IMR-90 (cell line): ENCODE results near the gene THRB. TPM values are rescaled to one million over a fixed set of nuclear protein-coding genes. Genes with fewer than 3 reads are reported as not detected.

Source experiments
- ATAC-seq: fragments of 200-7000 bp; cut with Tn5 transposase; 2 replicates; pipeline ENCODE4 v1.9.1; 2020; ENCODE audit warnings: low read depth, mild to moderate bottlenecking, moderate library complexity
- BruUV-seq: library from RNA; stranded (reverse); fragments of 400-500 nt; replicated peaks from 2 replicates; lab custom pipeline; 2021; lab: Mats Ljungman, UMichigan
- CTCF ChIA-PET: fragments of 300-600 bp; formaldehyde crosslinking; extraction: SDS; loops from one replicate; lab custom pipeline; 2021; ENCODE audit warnings: antibody characterized with exemption; lab: Yijun Ruan, JAX
- POLR2A ChIA-PET: fragments of 300-600 bp; sonication (Branson Sonifier 250); formaldehyde crosslinking; loops from one replicate; lab custom pipeline; 2022; ENCODE audit warnings: antibody characterized with exemption; ENCODE audit not compliant: unreplicated experiment; lab: Charles Lee
- DNase-seq: peaks from one replicate; pipeline ENCODE4 v3.0.0; 2013
- H2AFZ ChIP-seq: replicated peaks from 2 replicates; pipeline ENCODE3; 2013; ENCODE audit warnings: low read length, mild to moderate bottlenecking; ENCODE audit not compliant: poor library complexity
- H2AK5ac ChIP-seq: 2 replicates; pipeline ENCODE4 v1.6.1; 2013; ENCODE audit warnings: low read depth, low read length, inconsistent platforms
- H2AK9ac ChIP-seq: replicated peaks from 2 replicates; pipeline ENCODE3; 2013; ENCODE audit warnings: mild to moderate bottlenecking, low read depth, low read length, moderate library complexity; ENCODE audit not compliant: poor library complexity
- H2BK120ac ChIP-seq: 2 replicates; pipeline ENCODE4 v1.6.1; 2013; ENCODE audit warnings: low read depth, low read length, inconsistent platforms
- H2BK15ac ChIP-seq: 3 replicates; pipeline ENCODE4 v1.6.1; 2013; ENCODE audit warnings: low read depth, low read length, inconsistent platforms
- H2BK20ac ChIP-seq: 2 replicates; pipeline ENCODE4 v1.6.1; 2013; ENCODE audit warnings: low read depth, mild to moderate bottlenecking, inconsistent platforms, low read length, moderate library complexity
- H2BK5ac ChIP-seq: 2 replicates; pipeline ENCODE4 v1.6.1; 2013; ENCODE audit warnings: mild to moderate bottlenecking, low read depth, low read length, inconsistent platforms; ENCODE audit not compliant: poor library complexity, severe bottlenecking
- H3K14ac ChIP-seq: replicated peaks from 2 replicates; pipeline ENCODE4 v1.6.1; 2013; ENCODE audit warnings: low read depth, low read length, inconsistent platforms
- H3K18ac ChIP-seq: 2 replicates; pipeline ENCODE4 v1.6.1; 2013; ENCODE audit warnings: low read depth, low read length, control low read depth
- H3K23ac ChIP-seq: 2 replicates; pipeline ENCODE4 v1.6.1; 2013; ENCODE audit warnings: low read depth, low read length, inconsistent platforms
- H3K27ac ChIP-seq: 2 replicates; pipeline ENCODE4 v1.5.1; 2013; ENCODE audit warnings: mild to moderate bottlenecking, control low read depth, low read length; ENCODE audit not compliant: insufficient read depth
- H3K27me3 ChIP-seq: 2 replicates; pipeline ENCODE4 v1.6.1; 2013; ENCODE audit warnings: low read length; ENCODE audit not compliant: control insufficient read depth, insufficient read depth
- H3K36me3 ChIP-seq: 2 replicates; pipeline ENCODE4 v1.6.1; 2013; ENCODE audit warnings: low read length, mixed read lengths; ENCODE audit not compliant: control insufficient read depth, insufficient read depth
- H3K4ac ChIP-seq: 2 replicates; pipeline ENCODE4 v1.6.1; 2013; ENCODE audit warnings: low read depth, low read length, inconsistent platforms
- H3K4me1 ChIP-seq: 2 replicates; pipeline ENCODE4 v1.6.1; 2013; ENCODE audit warnings: low read length, mixed read lengths; ENCODE audit not compliant: control insufficient read depth, insufficient read depth
- H3K4me2 ChIP-seq: 2 replicates; pipeline ENCODE4 v1.6.1; 2013; ENCODE audit warnings: low read depth, mild to moderate bottlenecking, control low read depth, low read length, moderate library complexity
- H3K4me3 ChIP-seq: 2 replicates; pipeline ENCODE4 v1.5.1; 2013; ENCODE audit warnings: low read depth, mild to moderate bottlenecking, control low read depth, low read length, moderate library complexity; ENCODE audit not compliant: insufficient read depth
- H3K56ac ChIP-seq: 2 replicates; pipeline ENCODE4 v1.6.1; 2013; ENCODE audit warnings: low read length, inconsistent platforms; ENCODE audit not compliant: insufficient read depth; ENCODE audit errors: extremely low read depth
- H3K79me1 ChIP-seq, 2 experiments: 2 replicates each; pipeline ENCODE4 v1.6.1; 2013; ENCODE audit warnings: low read length in 2 of 2, inconsistent platforms in 1 of 2, low read depth in 1 of 2
- H3K9ac ChIP-seq: 2 replicates; pipeline ENCODE4 v1.6.1; 2013; ENCODE audit warnings: low read depth, low read length, control low read depth
- H3K9me1 ChIP-seq: 2 replicates; pipeline ENCODE4 v1.6.1; 2013; ENCODE audit warnings: low read length, inconsistent platforms; ENCODE audit not compliant: insufficient read depth
- H3K9me3 ChIP-seq: 2 replicates; pipeline ENCODE4 v1.6.1; 2013; ENCODE audit warnings: low read length; ENCODE audit not compliant: control insufficient read depth, insufficient read depth
- H4K20me1 ChIP-seq: 2 replicates; pipeline ENCODE4 v1.6.1; 2013; ENCODE audit warnings: low read length, inconsistent platforms; ENCODE audit not compliant: insufficient read depth
- H4K5ac ChIP-seq: 2 replicates; pipeline ENCODE4 v1.6.1; 2013; ENCODE audit warnings: mild to moderate bottlenecking, low read depth, low read length, control low read depth
- H4K8ac ChIP-seq, 2 experiments: 2 replicates each; pipeline ENCODE4 v1.6.1; 2013; ENCODE audit warnings: low read depth in 2 of 2, low read length in 2 of 2, control low read depth in 1 of 2, inconsistent platforms in 1 of 2
- H4K91ac ChIP-seq: 2 replicates; pipeline ENCODE4 v1.6.1; 2013; ENCODE audit warnings: low read depth, low read length, inconsistent platforms; ENCODE audit not compliant: insufficient read depth
- BHLHE40 ChIP-seq: fragments of 150-350 bp; IDR thresholded peaks from 2 replicates; pipeline ENCODE4 v1.6.1; 2016; ENCODE audit warnings: mild to moderate bottlenecking, low read depth, low read length
- FOS ChIP-seq: fragments of 150-350 bp; IDR thresholded peaks from 2 replicates; pipeline ENCODE4 v1.6.1; 2016; ENCODE audit warnings: low read depth, low read length
- MAFK ChIP-seq: IDR thresholded peaks from 2 replicates; pipeline ENCODE4 v1.6.1; 2012; ENCODE audit warnings: low read depth, low read length, improper control_type of control experiment
- MAZ ChIP-seq: IDR thresholded peaks from 2 replicates; pipeline ENCODE4 v1.6.1; 2012; ENCODE audit warnings: low read depth, mild to moderate bottlenecking, low read length, improper control_type of control experiment, moderate library complexity, borderline replicate concordance
- MXI1 ChIP-seq: IDR thresholded peaks from 2 replicates; pipeline ENCODE4 v1.6.1; 2012; ENCODE audit warnings: low read depth, mild to moderate bottlenecking, low read length, moderate library complexity, borderline replicate concordance
- RAD21 ChIP-seq: IDR thresholded peaks from 2 replicates; pipeline ENCODE4 v1.6.1; 2012; ENCODE audit warnings: low read length, improper control_type of control experiment
- RFX5 ChIP-seq: IDR thresholded peaks from 2 replicates; pipeline ENCODE4 v1.8.0; 2012; ENCODE audit warnings: low read depth, mild to moderate bottlenecking, low read length, moderate library complexity
- SMC3 ChIP-seq: fragments of 150-350 bp; IDR thresholded peaks from 2 replicates; pipeline ENCODE4 v1.6.1; 2016; ENCODE audit warnings: low read depth, mild to moderate bottlenecking, antibody characterized with exemption, low read length, moderate library complexity
- WGBS, 2 experiments: methylation state at CpG; one replicate each; pipeline versions ENCODE4 v1.1.5 to v1.1.7; 2013; ENCODE audit warnings: missing lambda C conversion rate in 2 of 2; ENCODE audit not compliant: insufficient read length in 1 of 2; ENCODE audit errors: extremely low coverage in 2 of 2; 5-methylcytosine and 5-hydroxymethylcytosine counted together
- dilution Hi-C: fragments of 300-500 bp; cut with HindIII; formaldehyde crosslinking; loops from one replicate; pipeline ENCODE4 v1.14.3; 2018; ENCODE audit warnings: low sequenced_read_pairs; ENCODE audit not compliant: unreplicated experiment
- in situ Hi-C: fragments of 300-500 bp; cut with MboI; formaldehyde crosslinking; loops from 3 replicates; pipeline ENCODE4 v1.14.3; 2019; ENCODE audit warnings: low sequenced_read_pairs, inconsistent platforms, mixed read lengths
- intact Hi-C: fragments of 100-400 bp; cut with micrococcal nuclease; formaldehyde crosslinking; loops from 2 replicates; pipeline ENCODE4 v1.10.0; 2022
- polyA plus RNA-seq, 3 experiments: library from polyadenylated mRNA; depleted of rRNA; stranded (reverse); fragments of >200 nt; gene quantifications; 2 replicates each; pipeline ENCODE4 v1.2.3, GENCODE V29; 2012; ENCODE audit warnings: low replicate concordance in 1 of 3
- total RNA-seq: library from RNA; depleted of rRNA; stranded (reverse); fragments of >200 nt; gene quantifications from 2 replicates; pipeline ENCODE4 v1.2.3, GENCODE V29; 2012
- TF ChIP-seq, protein P1 (sequence below): fragments of 150-350 bp; IDR thresholded peaks from 2 replicates; pipeline ENCODE4 v1.6.1; 2016; ENCODE audit warnings: low read depth, mild to moderate bottlenecking, low read length, moderate library complexity, borderline replicate concordance
- TF ChIP-seq, protein P2 (sequence below): conservative IDR thresholded peaks from 2 replicates; pipeline ENCODE4 v1.5.1; 2012; ENCODE audit warnings: mild to moderate bottlenecking, low read depth, low read length, improper control_type of control experiment

THRB gene
- total and polyA plus RNA-seq, 2 of the 4 experiments (the other 2 are of a cell fraction) = under 0.01 TPM; not detected in 1

DNA sequence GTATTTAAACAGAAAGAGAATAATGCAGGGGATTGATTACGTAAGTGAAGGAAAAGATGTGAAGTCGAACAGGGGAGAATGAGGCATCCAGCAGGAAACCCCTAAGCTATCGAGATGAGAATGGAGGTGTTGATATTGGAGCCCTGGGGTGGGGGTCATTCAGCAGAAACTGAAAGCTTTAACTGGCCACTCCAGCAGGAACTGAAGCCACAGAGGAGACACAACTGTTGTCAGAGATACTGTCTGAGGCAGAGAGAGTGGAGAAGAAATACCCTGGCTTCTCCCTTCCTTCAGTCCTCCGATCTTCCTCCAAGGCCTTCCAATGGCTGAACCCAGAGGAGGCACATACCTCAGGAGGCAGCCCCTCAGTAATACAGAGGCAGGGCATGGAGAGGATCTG lies 152.4 kb downstream of the THRB start:
- Histone ChIP-seq H3K36me3 (no peaks in the 10 kb centered on the region), H4K8ac (no peak overlapping the region), H3K14ac (no peak overlapping the region), H2BK15ac (no peak overlapping the region), H3K9ac (no peak overlapping the region), H3K4me3 (no peak overlapping the region), H3K56ac (no peak overlapping the region), H3K9me1 (no peaks in the 10 kb centered on the region), H3K23ac (no peak overlapping the region), H2AFZ (no peak overlapping the region), H4K91ac (no peak overlapping the region), H3K4ac (no peak overlapping the region), H3K9me3 (no peaks in the 10 kb centered on the region), H2AK9ac (no peak overlapping the region), H4K20me1 (no peaks in the 10 kb centered on the region), H3K27ac (no peak overlapping the region), H2BK120ac (no peak overlapping the region), H3K27me3 (no peaks in the 10 kb centered on the region; the same call in 1 of the 2 replicates), H2AK5ac (no peak overlapping the region), H2BK5ac (no peak overlapping the region), H3K4me1 (no peaks in the 10 kb centered on the region), H3K18ac (no peak overlapping the region), H2BK20ac (no peak overlapping the region), H4K5ac (no peak overlapping the region), H3K4me2 (no peak overlapping the region), H3K79me1 (no peaks in the 10 kb centered on the region)
- CTCF ChIA-PET = no interaction called here
- intact Hi-C loops (no loop called here), in situ Hi-C loops (no loop called here), dilution Hi-C loops (no loop called here)
- ATAC-seq (no peak), DNase-seq (no peak)
- BruUV-seq = no TSS peak
- POLR2A ChIA-PET = no interaction called here
- TF ChIP-seq BHLHE40 (no peak), FOS (no peak), RAD21 (no peak), MXI1 (no peak), MAFK (no peak), RFX5 (no peak), MAZ (no peak), SMC3 (no peak)
- TF ChIP-seq, protein P1, sequence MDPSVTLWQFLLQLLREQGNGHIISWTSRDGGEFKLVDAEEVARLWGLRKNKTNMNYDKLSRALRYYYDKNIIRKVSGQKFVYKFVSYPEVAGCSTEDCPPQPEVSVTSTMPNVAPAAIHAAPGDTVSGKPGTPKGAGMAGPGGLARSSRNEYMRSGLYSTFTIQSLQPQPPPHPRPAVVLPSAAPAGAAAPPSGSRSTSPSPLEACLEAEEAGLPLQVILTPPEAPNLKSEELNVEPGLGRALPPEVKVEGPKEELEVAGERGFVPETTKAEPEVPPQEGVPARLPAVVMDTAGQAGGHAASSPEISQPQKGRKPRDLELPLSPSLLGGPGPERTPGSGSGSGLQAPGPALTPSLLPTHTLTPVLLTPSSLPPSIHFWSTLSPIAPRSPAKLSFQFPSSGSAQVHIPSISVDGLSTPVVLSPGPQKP = no peak
- TF ChIP-seq, protein P2, sequence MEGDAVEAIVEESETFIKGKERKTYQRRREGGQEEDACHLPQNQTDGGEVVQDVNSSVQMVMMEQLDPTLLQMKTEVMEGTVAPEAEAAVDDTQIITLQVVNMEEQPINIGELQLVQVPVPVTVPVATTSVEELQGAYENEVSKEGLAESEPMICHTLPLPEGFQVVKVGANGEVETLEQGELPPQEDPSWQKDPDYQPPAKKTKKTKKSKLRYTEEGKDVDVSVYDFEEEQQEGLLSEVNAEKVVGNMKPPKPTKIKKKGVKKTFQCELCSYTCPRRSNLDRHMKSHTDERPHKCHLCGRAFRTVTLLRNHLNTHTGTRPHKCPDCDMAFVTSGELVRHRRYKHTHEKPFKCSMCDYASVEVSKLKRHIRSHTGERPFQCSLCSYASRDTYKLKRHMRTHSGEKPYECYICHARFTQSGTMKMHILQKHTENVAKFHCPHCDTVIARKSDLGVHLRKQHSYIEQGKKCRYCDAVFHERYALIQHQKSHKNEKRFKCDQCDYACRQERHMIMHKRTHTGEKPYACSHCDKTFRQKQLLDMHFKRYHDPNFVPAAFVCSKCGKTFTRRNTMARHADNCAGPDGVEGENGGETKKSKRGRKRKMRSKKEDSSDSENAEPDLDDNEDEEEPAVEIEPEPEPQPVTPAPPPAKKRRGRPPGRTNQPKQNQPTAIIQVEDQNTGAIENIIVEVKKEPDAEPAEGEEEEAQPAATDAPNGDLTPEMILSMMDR = no peak
- WGBS, 2 experiments = 88 to 100% methylated on average over 1 to 3 of the region's 4 CpGs
